ENCODE measurements around the gene ATP5PO.
"Not testable (repeated sequence)": the region's sequence is repeated elsewhere in the genome, so short reads cannot be mapped to it uniquely, and the experiment has no call there.

ATP5PO gene

GRCh38 chr21:33940164-33940880 is 24.7 kb upstream of the ATP5PO start:
- no peak for DNase-seq

GRCh38 chr21:33939226-33939625 is 23.6 kb upstream of the ATP5PO start:
- no peak for DNase-seq

GRCh38 chr21:33938381-33938780 is 22.8 kb upstream of the ATP5PO start:
- no peak for DNase-seq

GRCh38 chr21:33937931-33938339 is 22.3 kb upstream of the ATP5PO start:
- peak; percentile 33 for DNase-seq

GRCh38 chr21:33937146-33937545 is 21.5 kb upstream of the ATP5PO start:
- no peak for DNase-seq

GRCh38 chr21:33936301-33937038 is 20.9 kb upstream of the ATP5PO start:
- peak; percentile 38 for DNase-seq

GRCh38 chr21:33932731-33933130 is 17.1 kb upstream of the ATP5PO start:
- DNase-seq: no peak

GRCh38 chr21:33931799-33932390 is 16.3 kb upstream of the ATP5PO start:
- peak; percentile 43 for DNase-seq

- peak; percentile 70 for DNase-seq
Measured at GRCh38 chr21:33931052-33931798, 15.6 kb upstream of the ATP5PO start.

GRCh38 chr21:33926248-33926647 is 10.6 kb upstream of the ATP5PO start:
- not testable (repeated sequence) for DNase-seq

GRCh38 chr21:33924766-33925100 is 9.1 kb upstream of the ATP5PO start:
- no peak for DNase-seq

- peak; percentile 91 for DNase-seq
Measured at GRCh38 chr21:33924079-33924765, 8.6 kb upstream of the ATP5PO start.

GRCh38 chr21:33917421-33917820 is 1.8 kb upstream of the ATP5PO start:
- no peak for DNase-seq

- no peak for DNase-seq
Measured at GRCh38 chr21:33916200-33916567, 580 bp upstream of the ATP5PO start.

- DNase-seq: no peak
Measured at GRCh38 chr21:33914188-33914587, 1.4 kb downstream of the ATP5PO start.

GRCh38 chr21:33909756-33910155 is 5.8 kb downstream of the ATP5PO start:
- DNase-seq: no peak

- DNase-seq: no peak
Measured at GRCh38 chr21:33908760-33909159, 6.8 kb downstream of the ATP5PO start.

GRCh38 chr21:33904041-33904440 is 11.6 kb downstream of the ATP5PO start:
- no peak for DNase-seq

GRCh38 chr21:33902349-33902748 is 13.3 kb downstream of the ATP5PO start:
- no peak for DNase-seq

GRCh38 chr21:33901412-33902288 is 14.0 kb downstream of the ATP5PO start:
- DNase-seq: no peak

GRCh38 chr21:33899199-33899598 is 16.4 kb downstream of the ATP5PO start:
- DNase-seq: no peak

GRCh38 chr21:33898586-33898985 is 17.0 kb downstream of the ATP5PO start:
- no peak for DNase-seq

Data from activated T-cell treated with anti-CD3 and anti-CD28 coated beads, Interleukin-2, amount 50 U/mL, for 1 hour (primary cell).